HG03039 (cell line): ENCODE data around the gene POC1A.
"Not testable (repeated sequence)": the region's sequence is repeated elsewhere in the genome, so short reads cannot be mapped to it uniquely, and the experiment has no call there.

Experiments used
- ATAC-seq: cut with Tn5 transposase; IDR thresholded peaks from one replicate; pipeline ENCODE4 v1.9.1; 2021; ENCODE audit warnings: mild to moderate bottlenecking, moderate library complexity; ENCODE audit not compliant: unreplicated experiment

Gene POC1A

DNA sequence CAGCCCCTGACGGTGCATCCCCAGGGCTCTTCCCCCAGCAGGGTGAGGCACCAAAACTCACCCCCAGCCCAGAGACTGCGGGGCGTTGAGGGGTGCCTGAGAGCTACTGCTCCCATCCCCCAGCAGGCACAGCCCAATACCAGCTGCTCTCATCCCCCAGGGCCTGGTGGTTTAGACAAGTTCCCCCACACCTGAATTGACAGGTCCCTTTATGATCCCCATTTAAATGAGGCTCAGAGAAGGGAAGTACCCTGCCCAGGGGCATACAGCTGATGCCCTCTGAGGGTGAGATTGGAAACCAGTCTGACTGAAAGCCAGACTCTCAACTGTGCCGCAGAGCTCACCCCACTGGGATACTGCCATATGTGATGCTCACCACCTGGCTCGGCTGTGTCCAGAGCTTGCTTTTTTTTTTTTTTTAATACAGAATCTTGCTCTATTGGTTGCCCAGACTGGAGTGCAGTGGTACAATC, 118.0 kb downstream of the POC1A start:
- no peak for ATAC-seq

DNA sequence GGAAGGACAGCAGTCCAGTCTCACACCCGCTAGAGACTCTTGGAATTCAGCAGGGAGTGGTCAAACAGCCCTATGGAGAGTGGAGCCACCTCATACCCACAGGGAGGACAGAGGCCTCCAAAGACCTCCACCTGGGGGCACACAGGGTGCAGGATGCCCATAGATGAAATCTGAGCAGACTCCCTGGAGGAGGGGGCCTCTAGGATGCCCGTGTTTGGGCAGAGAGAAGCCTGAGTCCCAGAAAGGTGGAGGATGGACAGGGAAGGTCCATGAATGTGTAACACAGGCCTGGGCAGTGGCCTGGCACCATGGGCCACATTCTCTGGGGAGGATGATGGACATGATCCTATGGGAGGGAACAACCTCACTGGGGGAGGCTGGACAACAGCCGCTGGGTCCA, 119.6 kb downstream of the POC1A start:
- ATAC-seq: no peak

DNA sequence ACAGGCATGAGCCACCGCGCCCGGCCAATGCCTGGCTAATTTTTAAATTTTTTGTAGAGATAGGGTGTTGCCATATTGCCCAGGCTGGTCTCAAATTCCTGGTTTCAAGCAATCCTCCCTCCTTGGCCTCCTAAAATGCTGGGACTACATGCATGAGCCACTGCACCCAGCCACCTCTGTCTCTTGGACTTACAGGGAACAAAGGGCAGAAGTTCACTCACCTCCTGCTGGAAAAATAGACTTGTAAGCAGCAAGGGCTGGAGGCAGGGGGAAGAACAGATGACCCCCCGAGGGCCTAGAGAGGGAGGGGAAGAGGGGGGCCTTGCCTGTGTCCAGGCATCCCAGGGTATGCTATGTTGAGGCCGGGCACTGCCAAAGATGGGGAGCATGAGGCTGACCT, 120.0 kb downstream of the POC1A start:
- no peak for ATAC-seq

DNA sequence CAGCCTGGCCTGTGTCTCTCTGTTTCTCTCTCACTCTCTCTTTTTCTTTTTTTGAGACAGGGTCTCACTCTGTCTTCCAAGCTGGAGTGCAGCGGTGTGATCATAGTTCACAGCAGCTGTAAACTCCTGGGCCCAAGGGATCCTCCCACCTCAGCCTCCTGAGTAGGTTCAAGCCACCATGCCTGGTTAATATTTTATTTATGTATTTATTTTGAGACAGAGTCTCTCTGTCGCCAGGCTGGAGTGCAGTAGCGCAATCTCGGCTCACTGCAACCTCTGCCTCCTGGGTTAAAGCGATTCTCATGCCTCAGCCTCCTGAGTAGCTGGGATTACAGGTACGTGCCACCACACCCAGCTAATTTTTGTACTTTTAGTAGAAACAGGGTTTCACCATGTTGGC, 120.5 kb downstream of the POC1A start:
- ATAC-seq: not testable (repeated sequence)

DNA sequence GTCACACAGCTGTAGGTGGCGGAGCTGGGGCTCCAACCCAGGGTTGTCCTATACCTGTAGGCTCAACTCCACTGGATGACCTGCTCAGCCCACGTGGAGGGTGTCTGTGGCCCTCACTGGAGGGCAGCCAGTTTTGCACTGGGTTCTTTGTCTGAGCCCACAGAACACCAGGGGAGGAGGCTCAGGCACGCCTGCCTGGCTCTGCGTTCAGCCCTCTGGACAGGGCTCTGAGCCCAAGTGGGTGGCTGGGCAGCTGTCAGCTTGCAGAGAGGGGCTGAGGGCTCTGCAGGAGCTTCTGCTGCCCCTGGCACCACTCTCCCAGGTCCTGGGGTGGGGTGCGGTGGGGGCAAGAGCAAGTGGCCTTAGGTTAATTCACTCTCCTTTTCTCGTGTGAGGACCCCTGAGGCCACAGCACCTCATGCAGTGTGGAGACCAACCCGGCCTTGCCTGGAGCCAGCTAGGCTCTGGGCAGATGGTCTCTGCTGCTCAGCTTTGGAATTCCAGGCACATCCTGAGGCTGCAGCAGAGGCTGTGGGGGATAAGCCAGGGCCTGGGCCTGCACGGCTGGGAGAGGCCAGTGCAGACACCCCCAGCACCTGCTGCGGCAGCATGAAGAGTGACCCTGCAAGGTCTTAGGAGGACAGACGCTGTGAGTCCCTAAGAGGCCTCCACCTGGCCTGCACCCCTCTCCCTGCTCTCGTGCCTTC, 121.4 kb downstream of the POC1A start:
- no peak for ATAC-seq

DNA sequence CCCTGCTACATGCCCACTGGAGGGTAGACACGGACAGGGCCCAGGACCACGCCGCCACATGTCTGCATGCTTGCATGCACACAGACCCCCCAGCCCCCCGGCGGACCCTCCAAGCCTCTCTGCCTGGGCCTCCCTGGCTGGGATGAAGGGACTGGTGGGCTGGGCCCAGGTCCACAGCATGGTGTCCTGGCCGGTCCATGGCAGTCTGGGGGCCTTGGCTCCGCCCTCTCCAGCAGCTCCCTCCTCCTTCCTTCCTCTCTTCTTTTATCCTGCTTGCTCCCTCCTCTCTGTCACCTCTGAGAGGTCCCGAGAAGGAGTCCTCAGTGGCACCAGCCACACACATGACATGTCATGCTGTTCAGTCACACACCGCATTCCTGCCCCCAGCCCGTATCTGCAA, 122.3 kb downstream of the POC1A start:
- no peak for ATAC-seq

DNA sequence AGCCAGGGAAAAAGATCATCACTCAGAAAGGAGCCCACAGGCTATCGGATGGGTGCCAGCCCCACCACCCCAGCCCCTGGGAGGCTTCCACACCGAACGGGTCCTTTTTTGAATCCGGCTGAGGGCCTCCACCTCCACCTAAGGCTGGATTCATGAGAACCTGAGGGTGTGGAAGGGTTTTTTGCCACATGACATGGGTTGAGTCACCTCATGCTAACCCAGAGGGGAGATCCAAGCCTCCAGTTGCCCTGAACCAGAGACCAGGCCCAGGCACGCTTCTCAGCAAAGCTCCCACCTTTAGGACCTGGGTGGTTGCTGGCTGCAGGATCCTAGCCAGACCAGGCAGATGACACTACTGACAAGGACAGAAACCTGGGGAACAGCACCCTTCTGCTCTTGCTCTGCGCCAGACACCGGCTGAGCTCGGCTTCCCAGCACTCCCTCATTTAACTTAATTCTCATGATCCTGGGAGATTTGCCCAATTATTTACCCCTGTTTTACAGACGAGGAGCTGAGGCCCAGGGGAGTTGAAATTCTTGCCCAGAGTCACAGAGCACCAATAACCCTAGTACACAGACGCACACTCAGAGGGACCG, 123.4 kb downstream of the POC1A start:
- ATAC-seq: no peak

DNA sequence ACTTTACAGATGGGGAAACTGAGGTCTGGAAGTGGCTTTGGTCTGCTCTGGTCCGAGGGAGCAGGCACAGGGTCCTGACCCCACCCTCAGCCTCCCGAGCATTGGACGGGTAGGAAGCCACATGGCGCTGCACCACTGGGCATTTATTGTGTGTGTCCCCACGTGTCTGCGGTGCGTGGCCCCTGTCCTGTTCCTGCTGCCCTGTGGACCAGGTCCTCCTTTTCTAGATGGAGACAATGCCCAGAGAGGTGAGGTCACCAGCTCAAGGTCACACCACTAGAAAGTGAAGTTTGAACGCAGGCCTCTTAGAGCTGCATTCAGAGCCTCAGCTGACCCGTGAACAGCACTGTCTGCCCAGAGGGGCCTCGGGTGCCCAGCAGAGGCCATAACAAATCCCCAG, 124.7 kb downstream of the POC1A start:
- no peak for ATAC-seq

DNA sequence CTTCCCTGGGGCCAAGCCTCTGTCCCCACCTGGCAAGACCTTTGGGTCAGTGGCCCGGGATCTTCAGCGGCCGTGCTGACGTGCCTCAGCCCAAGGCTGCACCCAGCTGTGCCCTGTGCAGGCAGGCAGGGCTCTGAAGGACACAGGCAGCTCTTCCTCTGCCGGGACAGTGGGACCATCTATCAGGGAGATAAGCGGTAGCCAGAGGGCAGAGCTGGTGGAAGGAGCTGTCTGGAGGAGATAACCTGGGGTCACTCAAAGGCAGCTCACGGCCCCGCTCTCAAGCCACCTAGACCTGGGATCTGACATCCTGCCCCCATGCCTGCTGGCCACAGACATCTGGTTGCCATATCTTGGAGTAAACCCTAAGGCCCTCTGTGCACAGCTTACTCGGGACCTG, 125.2 kb downstream of the POC1A start:
- no peak for ATAC-seq

DNA sequence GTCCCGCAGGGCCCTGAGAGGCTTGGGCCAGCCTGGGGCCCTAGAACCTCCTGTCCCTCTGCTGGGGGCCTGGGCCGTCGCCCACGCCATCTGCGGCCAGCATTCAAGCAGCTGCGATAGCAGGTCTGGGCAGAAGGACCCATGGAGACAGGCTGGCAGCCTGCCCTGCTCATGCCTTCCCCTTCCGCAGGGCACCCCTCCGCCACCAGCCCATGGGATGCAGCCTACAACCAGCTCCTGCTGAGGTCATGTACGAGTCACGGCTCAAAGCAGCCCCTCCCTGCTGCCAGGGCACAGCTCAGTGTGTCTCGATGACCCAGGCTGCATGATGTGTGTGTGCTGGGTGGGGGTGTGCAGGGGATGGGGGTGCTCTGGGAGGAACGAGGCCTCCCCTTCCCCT, 125.7 kb downstream of the POC1A start:
- ATAC-seq: no peak

DNA sequence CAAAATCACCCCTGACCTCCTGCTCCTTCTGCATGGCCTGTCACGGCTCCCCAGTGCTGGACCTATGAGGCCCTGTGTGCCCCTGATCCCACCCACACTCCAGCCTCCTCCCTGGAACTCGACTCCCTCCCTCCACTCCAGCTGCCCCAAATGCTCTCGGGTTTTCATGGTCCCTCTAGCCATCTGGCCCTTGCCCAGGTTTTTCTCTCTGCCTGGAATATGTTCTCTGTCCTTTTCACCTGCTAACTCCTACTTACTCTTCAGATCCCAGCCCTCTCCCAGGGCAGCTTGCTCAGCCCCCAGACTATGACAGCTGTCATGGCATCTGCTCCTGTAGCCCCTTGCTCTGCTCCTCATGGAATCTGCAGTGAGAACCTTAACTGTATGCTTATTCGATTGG, 128.2 kb downstream of the POC1A start:
- ATAC-seq: no peak

DNA sequence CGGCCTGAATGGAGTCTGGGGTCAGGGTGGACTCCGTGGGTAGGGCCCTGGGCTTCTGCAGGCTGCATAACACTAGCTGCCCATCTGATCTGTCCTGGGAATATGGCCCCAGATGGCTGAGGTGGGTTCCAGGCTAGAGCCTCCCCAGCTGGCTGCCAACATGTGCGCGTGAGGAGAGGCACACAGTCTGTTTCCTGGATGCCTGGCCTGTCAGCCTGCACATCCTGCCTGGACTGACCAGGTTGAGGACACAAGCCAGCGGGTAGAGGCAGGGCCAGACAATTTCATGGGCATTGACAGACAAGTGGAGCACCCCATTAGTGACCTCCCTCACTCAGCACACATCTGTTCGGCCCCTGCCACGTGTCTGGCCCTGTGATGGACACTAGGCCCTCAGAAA, 128.8 kb downstream of the POC1A start:
- ATAC-seq: no peak
